Kidney (tissue), 14 donors: ENCODE results near the gene SCAMP5. TPM values are rescaled to one million over a fixed set of nuclear protein-coding genes. Genes with fewer than 3 reads are reported as not detected.

ENCODE experiments used
- DNase-seq, 5 donors: peaks; one replicate each; pipeline ENCODE4 v3.0.0-alpha.2; 2013 to 2020
- FAIRE-seq: peaks from 2 replicates; lab custom pipeline; 2012; peaks lifted over from hg19 to GRCh38; lab: Jason Lieb, UNC
- H3K27ac ChIP-seq, 2 donors: one replicate each; pipeline ENCODE4 v1.7.0; 2013; ENCODE audit warnings: low read depth in 2 of 2, low read length in 2 of 2, inconsistent platforms in 1 of 2
- H3K27me3 ChIP-seq: one replicate; pipeline ENCODE4 v1.7.1; 2013; ENCODE audit warnings: low read length, inconsistent platforms; ENCODE audit not compliant: control insufficient read depth, insufficient read depth
- H3K36me3 ChIP-seq, 3 donors: one replicate each; pipeline versions ENCODE4 v1.7.0 to v1.7.1; 2013; ENCODE audit warnings: low read length in 3 of 3, control low read depth in 1 of 3, inconsistent platforms in 1 of 3; ENCODE audit not compliant: insufficient read depth in 3 of 3, control insufficient read depth in 2 of 3
- H3K4me1 ChIP-seq, 3 donors: one replicate each; pipeline versions ENCODE4 v1.7.0 to v1.7.1; 2013; ENCODE audit warnings: low read length in 3 of 3, inconsistent platforms in 1 of 3, low read depth in 1 of 3; ENCODE audit not compliant: control insufficient read depth in 2 of 3, insufficient read depth in 2 of 3
- H3K4me3 ChIP-seq, 3 donors: one replicate each; pipeline versions ENCODE4 v1.7.0 to v1.8.1; 2013; ENCODE audit warnings: low read length in 3 of 3, control low read depth in 1 of 3, inconsistent platforms in 1 of 3
- H3K9ac ChIP-seq, 3 donors: one replicate each; pipeline versions ENCODE4 v1.7.0 to v1.7.1; 2013; ENCODE audit warnings: low read length in 3 of 3, control low read depth in 1 of 3, inconsistent platforms in 1 of 3
- H3K9me3 ChIP-seq, 3 donors: one replicate each; pipeline versions ENCODE4 v1.7.0 to v1.7.1; 2013; ENCODE audit warnings: low read length in 3 of 3, control low read depth in 1 of 3, inconsistent platforms in 1 of 3; ENCODE audit not compliant: control insufficient read depth in 2 of 3, insufficient read depth in 1 of 3
- CTCF ChIP-seq: IDR thresholded peaks from 3 replicates; pipeline ENCODE4 v1.5.1; 2012; ENCODE audit warnings: mild to moderate bottlenecking, moderate library complexity, borderline replicate concordance; ENCODE audit not compliant: insufficient read depth; ENCODE audit errors: extremely low read depth
- intact Hi-C: fragments of 100-400 bp; cut with DNase I; formaldehyde crosslinking; loops from one replicate; pipeline ENCODE4 v1.11.1; 2022
- polyA plus RNA-seq: library from polyadenylated mRNA; stranded (reverse); fragments of 350-450 nt; fragmentation: Illumina TruSeq; extraction: RNeasy Lipid Tissue Mini Kit (QIAGEN cat#74804); gene quantifications from one replicate; pipeline ENCODE4 v1.2.3, GENCODE V29; 2014; ENCODE audit warnings: low read depth, low replicate concordance; ENCODE audit not compliant: insufficient read depth
- total RNA-seq: library from RNA; stranded (reverse); fragmentation: NEBNext Ultra II Directional; extraction: Animal tissue kit (Norgen Biotek cat#: 25700); gene quantifications from one replicate; pipeline ENCODE4 v1.2.1, GENCODE V29; 2021
- donor health status: control.
- donor health status: control.
- donor health status: control.
- donor health status: control.
- donor health status: control.
- donor health status: DM: yes; HTN: yes; CAD: no.
- donor health status: Normal renal cell carcinoma (clear cell type).

Gene SCAMP5
- total and polyA plus RNA-seq, 2 donors from 2014 or later, result 13.4 to 29.5 TPM

- no peak overlapping the region for H3K4me3 ChIP-seq
- H3K36me3 ChIP-seq, result no peaks in the 10 kb centered on the region
- H3K9me3 ChIP-seq, result no peaks in the 10 kb centered on the region
- H3K27ac ChIP-seq, result no peak overlapping the region
- intact Hi-C loops, result no loop called here
- TF ChIP-seq CTCF, result no peak
- no peaks in the 10 kb centered on the region for H3K27me3 ChIP-seq
- DNase-seq (no peak), FAIRE-seq (no peak)
- no peak overlapping the region for H3K9ac ChIP-seq
- H3K4me1 ChIP-seq, result peaks cover 0 to 19% (median 7%) of the 10 kb centered on the region in 3 donors
Measured at GRCh38 chr15:75030424-75030823, 35.1 kb downstream of the SCAMP5 start.

- H3K36me3 ChIP-seq, result no peaks in the 10 kb centered on the region
- DNase-seq (no peak), FAIRE-seq (no peak)
- no peak overlapping the region for H3K9ac ChIP-seq
- no peaks in the 10 kb centered on the region for H3K9me3 ChIP-seq
- no peak overlapping the region for H3K4me3 ChIP-seq
- TF ChIP-seq CTCF, result no peak
- intact Hi-C loops, result no loop called here
- H3K27ac ChIP-seq, result no peak overlapping the region
- H3K4me1 ChIP-seq, result peaks cover 0 to 14% (median 7%) of the 10 kb centered on the region in 3 donors
- no peaks in the 10 kb centered on the region for H3K27me3 ChIP-seq
Measured at GRCh38 chr15:75031848-75032247, 36.5 kb downstream of the SCAMP5 start.

- no peaks in the 10 kb centered on the region for H3K36me3 ChIP-seq
- H3K4me1 ChIP-seq, result peaks cover 0 to 14% (median 7%) of the 10 kb centered on the region in 3 donors
- TF ChIP-seq CTCF, result no peak
- DNase-seq (no peak), FAIRE-seq (no peak)
- H3K27ac ChIP-seq, result no peak overlapping the region
- H3K9ac ChIP-seq, result no peak overlapping the region
- no peak overlapping the region for H3K4me3 ChIP-seq
- intact Hi-C loops, result no loop called here
- no peaks in the 10 kb centered on the region for H3K27me3 ChIP-seq
- H3K9me3 ChIP-seq, result no peaks in the 10 kb centered on the region
Measured at GRCh38 chr15:75032395-75032794, 37.0 kb downstream of the SCAMP5 start.

GRCh38 chr15:75033809-75034208, 38.4 kb downstream of the SCAMP5 start:
- peaks cover 0 to 14% (median 7%) of the 10 kb centered on the region in 3 donors for H3K4me1 ChIP-seq
- H3K9ac ChIP-seq, result no peak overlapping the region
- no peak overlapping the region for H3K4me3 ChIP-seq
- intact Hi-C loops, result no loop called here
- no peaks in the 10 kb centered on the region for H3K36me3 ChIP-seq
- no peak for TF ChIP-seq CTCF
- DNase-seq (no peak), FAIRE-seq (no peak)
- no peaks in the 10 kb centered on the region for H3K9me3 ChIP-seq
- H3K27me3 ChIP-seq, result no peaks in the 10 kb centered on the region
- no peak overlapping the region for H3K27ac ChIP-seq
